GM21367 (cell line): ENCODE data around the gene FRYL.
A peak's percentile ranks its signal among the peaks of the same experiment; 100 is the strongest.
"Not testable (repeated sequence)": the region's sequence is repeated elsewhere in the genome, so short reads cannot be mapped to it uniquely, and the experiment has no call there.

Experiments
- ATAC-seq: cut with Tn5 transposase; IDR thresholded peaks from one replicate; pipeline ENCODE4 v1.9.1; 2021; ENCODE audit not compliant: unreplicated experiment

FRYL gene

GRCh38 chr4:48786549-48786948, 6.5 kb upstream of the FRYL start:
- ATAC-seq, result no peak

- no peak for ATAC-seq
Measured at GRCh38 chr4:48785302-48785701, 5.2 kb upstream of the FRYL start.

GRCh38 chr4:48781968-48782367, 1.9 kb upstream of the FRYL start:
- ATAC-seq, result no peak

- ATAC-seq, result no peak
Measured at GRCh38 chr4:48780865-48781214, 761 bp upstream of the FRYL start.

GRCh38 chr4:48779095-48779997, 733 bp downstream of the FRYL start:
- ATAC-seq, result peak; percentile 41

GRCh38 chr4:48778431-48779094, 1.5 kb downstream of the FRYL start:
- ATAC-seq, result no peak

GRCh38 chr4:48777739-48778138, 2.3 kb downstream of the FRYL start:
- ATAC-seq, result no peak

- ATAC-seq, result no peak
Measured at GRCh38 chr4:48774760-48775710, 5.0 kb downstream of the FRYL start.

GRCh38 chr4:48772556-48772955, 7.5 kb downstream of the FRYL start:
- no peak for ATAC-seq

- no peak for ATAC-seq
Measured at GRCh38 chr4:48767055-48767929, 12.8 kb downstream of the FRYL start.

GRCh38 chr4:48766131-48766792, 13.8 kb downstream of the FRYL start:
- ATAC-seq, result no peak

GRCh38 chr4:48762408-48762807, 17.7 kb downstream of the FRYL start:
- no peak for ATAC-seq

GRCh38 chr4:48761286-48761685, 18.8 kb downstream of the FRYL start:
- ATAC-seq, result no peak

GRCh38 chr4:48758703-48759102, 21.4 kb downstream of the FRYL start:
- not testable (repeated sequence) for ATAC-seq

GRCh38 chr4:48756689-48757220, 23.3 kb downstream of the FRYL start:
- no peak for ATAC-seq

- ATAC-seq, result no peak
Measured at GRCh38 chr4:48755281-48755680, 24.8 kb downstream of the FRYL start.

GRCh38 chr4:48753159-48753558, 26.9 kb downstream of the FRYL start:
- no peak for ATAC-seq

- no peak for ATAC-seq
Measured at GRCh38 chr4:48752726-48753125, 27.4 kb downstream of the FRYL start.

- no peak for ATAC-seq
Measured at GRCh38 chr4:48752246-48752645, 27.8 kb downstream of the FRYL start.
